HG02798 (cell line): ENCODE measurements around the gene KSR1.
A peak's percentile ranks its signal among the peaks of the same experiment; 100 is the strongest.
"Not testable (repeated sequence)": the region's sequence is repeated elsewhere in the genome, so short reads cannot be mapped to it uniquely, and the experiment has no call there.

Experiments used
- ATAC-seq: cut with Tn5 transposase; IDR thresholded peaks from one replicate; pipeline ENCODE4 v1.9.1; 2021; ENCODE audit warnings: mild to moderate bottlenecking; ENCODE audit not compliant: unreplicated experiment, poor library complexity

Gene KSR1

DNA sequence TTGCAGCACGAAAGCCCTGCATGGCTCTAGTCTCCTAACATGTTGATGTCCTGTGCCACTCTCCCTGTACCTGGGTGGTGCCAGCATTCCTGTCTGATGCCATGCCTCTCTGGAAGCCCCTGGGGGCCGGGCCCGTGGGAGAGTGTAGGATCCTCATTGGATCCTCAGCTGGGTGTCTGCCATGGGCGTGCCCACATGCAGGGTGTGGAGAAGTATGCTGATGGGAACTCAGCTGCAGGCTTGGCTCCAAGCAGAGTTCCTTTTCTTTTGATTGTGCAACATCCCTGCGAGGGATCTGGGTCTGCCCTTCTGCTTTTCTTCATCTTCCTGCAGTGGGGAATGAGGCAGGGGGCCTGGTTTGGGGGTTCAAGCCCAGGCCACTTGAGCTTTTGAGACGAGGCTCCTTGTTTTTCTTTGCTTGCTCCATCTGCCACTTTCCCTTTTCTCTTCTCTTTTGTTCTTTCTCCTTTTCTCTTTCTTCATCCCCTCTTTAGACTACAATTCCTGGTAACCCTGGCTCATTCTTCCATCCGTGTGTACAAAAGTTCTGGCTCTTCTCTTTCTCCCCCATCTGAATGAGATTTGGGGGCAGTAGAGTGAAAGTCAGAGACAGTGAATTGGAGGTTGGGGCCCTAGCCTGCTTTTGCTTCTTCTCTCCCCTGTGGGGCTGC is 32.9 kb downstream of the KSR1 start:
- no peak for ATAC-seq

DNA sequence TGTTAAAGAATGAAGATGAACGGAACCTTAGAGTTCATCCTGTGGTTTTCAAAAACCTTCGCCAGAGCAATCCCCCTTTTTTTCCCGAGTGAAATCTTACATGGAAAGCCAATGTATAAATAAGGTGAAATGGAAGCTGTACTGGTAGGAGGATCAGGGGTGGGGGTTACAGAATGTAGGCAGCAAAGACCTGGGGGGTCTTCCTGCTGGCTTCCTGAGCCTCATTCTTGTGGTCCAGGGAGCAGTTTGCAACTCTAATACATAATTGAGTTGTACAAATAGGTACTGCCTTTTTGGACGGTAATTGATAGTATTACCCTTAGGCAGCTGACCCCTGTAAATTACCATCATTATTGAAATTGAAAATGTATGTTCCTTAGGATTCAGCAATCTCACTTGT is 34.1 kb downstream of the KSR1 start:
- no peak for ATAC-seq

DNA sequence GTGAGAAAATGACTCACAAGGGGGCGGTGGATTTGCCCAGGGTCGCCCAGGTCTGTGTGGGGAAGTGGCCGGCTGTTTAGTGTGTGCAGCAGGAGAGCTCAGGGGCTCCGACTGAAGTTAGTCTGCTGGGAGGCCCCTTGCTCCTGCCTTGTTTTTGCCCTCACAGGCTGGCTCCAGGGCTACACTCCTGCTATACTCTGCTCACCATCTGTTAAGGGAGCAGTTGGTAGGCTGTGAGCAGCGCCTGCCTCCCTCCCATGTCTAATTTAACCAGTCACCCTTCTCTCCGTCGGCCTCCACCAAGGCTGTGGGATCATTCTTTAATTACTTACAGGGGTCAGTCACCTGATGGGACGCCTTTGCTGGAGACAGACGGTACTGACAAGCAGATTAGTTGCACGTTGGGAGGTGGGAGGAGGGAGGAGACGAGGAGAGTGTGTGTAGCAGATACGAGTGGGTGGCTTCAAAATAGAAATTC is 35.5 kb downstream of the KSR1 start:
- no peak for ATAC-seq

DNA sequence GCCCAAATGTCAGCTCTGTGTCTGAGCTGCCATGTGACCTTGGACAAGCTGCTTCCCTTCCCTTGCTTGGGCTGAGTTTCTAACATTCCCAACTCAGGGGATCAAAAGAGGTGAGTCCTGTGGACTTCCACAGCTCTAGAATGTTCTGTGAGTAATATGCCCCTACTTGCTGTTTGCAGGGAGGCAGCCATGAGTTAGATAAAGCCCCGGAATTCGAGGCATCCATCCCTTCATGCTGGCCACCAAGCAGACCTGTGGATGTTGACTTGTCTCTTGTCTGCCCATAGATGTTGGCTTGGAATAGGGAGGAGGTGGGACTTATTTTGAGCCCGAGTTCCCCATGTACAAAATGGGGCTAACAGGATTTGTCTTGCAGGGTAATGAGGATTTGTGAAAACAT is 36.2 kb downstream of the KSR1 start:
- ATAC-seq, result no peak

DNA sequence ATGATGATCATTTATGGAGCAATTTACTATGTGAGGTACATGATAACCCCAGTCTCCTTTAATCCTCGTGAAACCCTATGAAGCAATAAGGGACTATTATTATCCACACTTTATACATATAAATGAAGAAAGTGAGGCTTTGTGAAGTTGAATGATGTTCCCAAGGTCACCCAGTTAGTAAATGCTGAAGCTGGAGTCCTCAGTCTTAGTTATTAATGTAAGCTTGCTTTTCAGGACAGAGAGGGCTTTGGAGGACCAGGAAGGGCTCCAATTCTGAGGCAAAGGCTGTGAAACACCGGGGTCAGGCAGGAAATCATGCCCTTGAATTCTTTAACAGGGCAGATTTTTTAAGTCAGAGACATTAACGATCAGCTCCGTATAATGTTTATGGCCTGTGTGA is 36.8 kb downstream of the KSR1 start:
- ATAC-seq, result no peak

DNA sequence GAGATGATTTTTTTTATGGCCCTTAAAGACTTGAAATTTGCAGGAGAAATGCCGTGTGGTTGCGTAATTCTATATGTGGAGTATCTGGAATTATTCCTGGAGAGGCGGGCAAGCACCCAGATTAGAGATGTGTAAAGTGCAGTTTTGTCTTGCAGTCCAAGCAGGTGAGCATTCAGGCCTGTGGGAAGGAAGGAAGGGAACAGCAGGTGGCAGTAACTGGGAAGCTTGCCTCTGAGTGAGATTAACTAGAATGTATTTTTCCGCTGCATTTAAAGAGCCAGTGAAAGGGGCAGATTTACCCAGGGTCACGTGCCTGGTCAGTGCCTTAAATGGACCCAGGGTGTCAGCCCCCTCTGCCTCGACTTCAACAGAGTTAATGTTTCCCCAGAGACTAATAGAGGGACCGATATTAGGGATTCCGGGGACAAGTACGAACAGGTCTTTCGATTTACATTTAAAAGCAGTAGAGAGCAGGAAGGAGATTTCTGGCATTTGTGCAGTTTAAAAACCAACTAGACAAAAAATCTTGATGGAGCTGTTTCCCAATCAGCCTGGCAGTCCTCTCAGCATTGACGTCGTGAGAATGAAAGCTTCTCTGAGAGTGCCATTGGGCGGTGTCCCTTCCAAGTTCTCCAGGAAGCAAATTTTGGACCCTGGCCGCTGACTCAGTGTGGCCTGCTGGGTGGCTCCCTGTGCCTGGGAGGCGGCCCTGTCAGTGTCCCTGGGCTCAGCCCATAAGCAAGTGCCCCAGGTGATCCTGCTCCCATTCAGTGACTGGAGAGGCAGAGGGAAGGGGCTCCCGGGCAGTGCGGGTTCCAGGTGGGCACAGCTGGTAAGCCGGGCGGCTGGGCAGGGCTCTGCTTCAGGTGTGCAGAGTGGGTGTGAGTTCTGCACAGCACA is 38.2 kb downstream of the KSR1 start:
- ATAC-seq, result no peak

DNA sequence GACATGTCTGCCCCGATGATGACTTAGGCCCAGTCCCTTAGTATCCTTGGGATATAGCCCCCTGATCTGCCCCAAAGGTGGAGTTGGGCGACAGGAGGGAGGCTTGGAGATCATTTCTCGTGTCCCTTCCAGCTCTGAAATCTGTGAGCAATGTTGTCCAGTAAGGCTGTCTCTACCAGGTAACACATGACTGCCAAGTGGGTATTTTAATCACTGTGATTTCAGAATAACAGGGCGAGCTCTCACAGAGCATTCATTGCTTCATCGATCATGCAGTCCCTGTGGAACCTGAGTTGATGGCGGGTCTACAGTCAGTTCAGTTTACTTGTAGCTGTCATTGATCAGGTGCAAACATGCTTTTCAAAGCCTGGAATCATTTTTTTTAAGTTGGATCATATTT is 39.2 kb downstream of the KSR1 start:
- ATAC-seq, result no peak

DNA sequence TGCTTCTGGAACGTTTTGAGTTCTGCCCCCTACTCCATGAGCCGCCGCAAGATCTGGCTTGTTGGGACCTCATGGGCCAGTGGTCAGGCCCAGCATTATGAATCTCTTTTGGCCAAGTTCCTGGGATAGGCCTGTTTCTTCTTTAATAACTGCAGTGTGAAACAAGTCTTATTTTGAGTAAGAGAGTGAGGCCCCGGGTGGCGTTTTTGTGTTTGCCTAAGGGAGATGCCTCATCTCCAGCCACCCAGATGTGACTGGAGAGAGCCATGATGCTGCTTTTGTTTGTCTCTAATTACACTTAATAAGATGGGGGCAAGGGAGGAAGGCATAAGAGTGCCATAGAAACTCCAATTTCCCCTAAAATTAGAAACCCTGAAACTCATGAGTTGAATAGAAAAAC is 39.8 kb downstream of the KSR1 start:
- peak; percentile 33 for ATAC-seq

DNA sequence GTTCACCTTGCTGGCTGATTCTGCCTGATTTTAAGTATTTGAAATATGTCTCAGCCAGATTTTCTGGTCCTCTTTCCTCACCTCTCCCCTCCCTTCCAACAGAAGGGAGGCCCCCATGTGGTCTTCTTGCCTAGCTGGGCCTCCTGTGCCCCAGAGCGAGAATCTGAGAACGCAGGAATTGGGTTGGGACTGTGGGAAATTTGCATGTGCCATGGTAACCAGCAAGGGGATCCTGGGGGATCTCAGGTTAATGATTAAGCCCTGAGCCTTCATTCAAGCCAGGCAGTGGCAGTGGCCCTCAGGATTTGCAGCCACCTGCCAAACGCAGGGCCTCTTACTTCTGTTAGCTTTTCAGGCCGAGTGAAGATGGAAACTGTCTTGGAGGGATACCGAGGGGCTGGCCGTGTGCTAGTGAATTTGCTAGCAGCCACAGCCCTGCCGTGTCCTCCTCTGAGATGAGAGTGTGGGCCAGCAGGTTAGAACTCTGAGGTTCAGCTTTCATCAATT is 40.2 kb downstream of the KSR1 start:
- peak; percentile 49 for ATAC-seq

DNA sequence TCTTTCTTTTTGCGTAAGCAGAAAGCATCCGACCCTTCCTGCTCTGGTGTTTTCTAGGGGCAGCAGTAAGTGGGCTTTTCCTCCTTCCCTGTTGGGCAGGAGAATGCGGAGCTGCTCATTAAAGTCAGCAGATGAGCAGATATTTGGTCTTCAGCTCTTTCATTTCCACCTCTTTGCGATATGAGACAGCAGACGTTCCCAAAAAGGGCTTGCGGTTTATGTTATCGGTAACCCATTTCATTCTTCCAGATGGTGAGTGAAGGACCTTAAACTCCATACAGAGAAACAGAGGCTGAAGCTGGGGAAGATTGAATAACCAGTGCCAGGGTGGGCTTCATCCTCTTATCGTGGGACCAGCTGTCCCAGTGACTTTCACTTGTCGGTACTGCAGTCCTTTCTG is 40.7 kb downstream of the KSR1 start:
- ATAC-seq, result no peak

DNA sequence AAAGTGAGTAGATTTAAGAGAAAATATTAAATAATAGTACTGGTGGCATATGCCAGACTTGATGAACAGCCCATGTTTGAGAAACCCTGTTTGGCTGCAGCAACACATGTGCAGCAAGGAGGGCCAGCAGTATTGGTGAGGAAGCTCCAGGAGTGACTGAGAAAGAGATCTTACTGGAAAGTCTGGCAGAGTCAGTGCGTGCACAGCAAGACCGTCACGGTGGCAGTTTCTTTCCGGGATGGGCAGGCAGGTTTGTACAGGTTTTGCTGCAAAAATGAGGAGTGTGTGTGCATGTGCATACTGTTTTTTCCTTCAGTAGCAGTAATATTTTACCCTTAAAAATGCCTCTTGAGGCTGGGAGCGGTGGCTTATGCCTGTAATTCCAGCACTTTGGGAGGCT is 41.4 kb downstream of the KSR1 start:
- ATAC-seq, result no peak

DNA sequence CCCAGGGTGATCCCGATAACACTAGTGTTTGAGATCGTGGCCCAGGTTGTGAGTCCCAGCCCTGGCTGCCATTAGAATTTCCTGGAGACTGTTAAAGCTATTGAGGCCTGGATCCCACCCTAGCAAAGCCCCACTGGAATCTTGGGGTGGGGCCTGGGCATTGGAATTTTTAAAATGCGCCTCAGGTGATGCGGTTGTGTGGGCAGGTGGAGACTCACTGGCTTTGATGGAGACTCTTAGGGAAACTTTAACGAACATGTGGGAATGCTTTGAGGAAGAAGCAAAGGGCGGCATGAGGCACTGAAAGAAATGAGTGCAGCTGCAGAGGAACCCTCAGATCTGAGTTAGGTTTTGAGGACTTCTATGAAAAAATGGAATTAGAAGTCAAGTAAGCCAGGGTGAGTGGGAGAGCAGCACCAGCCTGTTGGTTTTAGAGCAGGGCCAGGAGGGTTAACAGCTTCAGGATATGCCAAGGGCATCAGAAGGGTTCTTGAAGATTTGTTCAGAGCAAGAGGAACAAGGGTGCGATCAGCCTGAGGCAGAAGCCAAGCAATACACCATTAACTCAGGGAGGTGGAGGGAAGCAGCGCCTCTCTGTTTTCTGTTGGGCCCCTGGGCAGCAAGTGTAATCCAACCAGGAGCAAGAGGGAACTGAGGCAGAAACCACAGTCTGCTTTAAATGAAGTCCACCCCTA is 42.5 kb downstream of the KSR1 start:
- ATAC-seq, result no peak

DNA sequence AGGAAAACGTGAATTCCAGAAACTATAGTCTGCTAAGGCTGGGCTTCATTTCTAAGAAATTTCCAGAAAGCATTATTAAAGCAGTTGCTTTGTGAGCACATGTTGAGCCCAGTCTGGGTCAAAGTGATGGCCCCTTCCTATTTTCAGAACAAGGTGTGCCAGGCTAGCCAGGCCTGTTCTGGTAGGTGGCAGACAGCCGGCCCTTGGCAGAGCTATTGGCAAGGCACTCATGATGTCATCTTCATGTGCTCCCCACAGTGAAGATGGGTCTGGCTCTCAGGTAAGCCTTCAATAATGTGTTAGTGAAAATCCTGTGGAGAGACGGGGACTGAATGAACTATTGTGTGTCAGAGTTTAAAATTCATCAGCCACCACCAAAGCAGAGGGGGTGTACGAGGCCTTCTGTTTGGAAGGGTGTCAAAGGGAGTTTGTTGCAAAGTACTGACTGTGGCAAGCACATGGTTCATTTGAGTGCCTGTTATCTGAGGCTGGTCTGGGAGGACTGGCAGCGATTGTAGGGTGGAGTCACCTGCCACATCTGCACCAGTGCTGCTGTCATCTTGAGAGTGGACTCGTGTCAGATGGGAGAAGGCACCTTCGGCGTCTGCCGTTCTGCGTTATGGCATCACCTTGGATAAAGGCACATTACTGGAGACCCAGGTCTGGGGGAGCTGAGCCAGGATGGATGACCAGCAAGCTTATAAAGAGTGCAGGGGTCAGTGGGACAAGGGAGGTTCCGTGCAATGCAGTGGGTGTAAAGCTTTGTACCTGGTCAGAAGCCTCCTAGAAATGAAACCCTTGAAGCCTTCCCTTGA is 43.4 kb downstream of the KSR1 start:
- ATAC-seq, result no peak

DNA sequence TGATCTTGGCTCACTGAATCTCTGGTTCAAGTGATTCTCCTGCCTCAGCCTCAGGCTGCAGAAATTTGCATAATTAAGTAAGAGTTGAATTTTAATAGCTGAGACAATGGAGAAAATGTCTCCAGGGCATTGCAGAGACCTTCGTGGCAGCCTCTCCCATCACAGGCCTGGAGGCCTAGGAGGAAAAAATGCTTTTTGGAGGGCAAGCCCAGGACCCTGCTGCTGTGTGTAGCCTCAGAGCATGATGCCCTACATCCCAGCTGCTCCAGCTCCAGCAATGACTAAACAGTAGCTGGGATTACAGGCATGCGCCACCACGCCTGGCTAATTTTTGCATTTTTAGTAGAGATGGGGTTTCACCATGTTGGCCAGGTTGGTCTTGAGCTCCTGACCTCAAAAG is 45.1 kb downstream of the KSR1 start:
- not testable (repeated sequence) for ATAC-seq

DNA sequence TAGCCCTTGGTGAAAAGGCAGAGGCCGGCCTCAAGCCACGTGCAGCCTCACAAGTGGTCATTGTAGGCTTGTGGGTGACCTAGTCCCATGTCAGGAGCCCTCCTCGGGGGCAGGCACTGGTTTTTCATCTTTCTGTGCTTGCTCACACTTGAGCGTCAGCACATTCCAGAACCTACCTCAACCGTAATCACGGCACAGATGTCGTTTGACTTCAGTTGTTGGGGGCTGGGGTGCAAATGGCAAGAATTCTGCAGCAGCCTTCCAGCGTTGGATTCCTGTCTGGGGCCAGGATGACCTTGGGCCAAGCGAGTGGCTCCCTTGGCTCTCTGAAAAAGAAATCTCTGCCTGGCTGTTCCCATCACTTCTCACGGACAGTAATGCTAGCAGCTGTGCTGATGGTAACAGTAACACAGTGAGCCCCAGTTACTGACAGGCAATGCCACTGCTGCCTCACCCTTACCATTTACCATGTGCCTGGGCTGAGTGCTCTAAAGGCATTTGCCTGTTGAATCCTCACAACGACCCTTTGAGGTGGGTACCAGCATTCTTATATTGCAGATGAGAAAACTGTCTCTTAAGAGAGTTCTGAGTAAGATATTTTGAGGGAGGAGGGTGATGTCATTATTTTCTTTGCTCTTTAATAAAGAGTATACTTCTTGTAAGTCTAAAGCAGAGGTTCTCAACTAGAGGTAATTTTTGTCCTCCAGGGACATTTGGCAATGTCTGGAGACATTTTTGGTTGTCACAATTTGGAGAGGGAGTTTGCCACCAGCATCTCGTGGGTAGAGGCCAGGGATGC is 46.5 kb downstream of the KSR1 start:
- ATAC-seq, result no peak

DNA sequence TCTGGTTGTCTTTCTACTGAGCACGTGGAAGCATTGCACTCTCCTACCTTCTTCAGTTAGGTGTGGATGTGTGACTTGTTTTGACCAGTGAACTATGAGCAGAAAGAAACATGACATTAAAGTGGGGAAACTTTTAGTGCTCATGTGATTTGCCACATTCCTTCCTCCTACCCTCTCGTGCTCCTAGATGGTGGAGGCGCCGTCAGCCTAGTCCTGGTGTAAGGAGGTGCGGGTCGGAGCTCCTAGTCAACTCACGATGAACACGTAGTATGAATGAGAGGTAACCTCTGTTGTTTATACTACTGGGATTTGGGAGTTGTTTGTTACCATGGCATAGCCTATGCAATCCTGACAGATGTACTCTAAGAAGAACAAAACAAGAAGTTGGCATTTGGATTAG is 47.4 kb downstream of the KSR1 start:
- ATAC-seq, result no peak

DNA sequence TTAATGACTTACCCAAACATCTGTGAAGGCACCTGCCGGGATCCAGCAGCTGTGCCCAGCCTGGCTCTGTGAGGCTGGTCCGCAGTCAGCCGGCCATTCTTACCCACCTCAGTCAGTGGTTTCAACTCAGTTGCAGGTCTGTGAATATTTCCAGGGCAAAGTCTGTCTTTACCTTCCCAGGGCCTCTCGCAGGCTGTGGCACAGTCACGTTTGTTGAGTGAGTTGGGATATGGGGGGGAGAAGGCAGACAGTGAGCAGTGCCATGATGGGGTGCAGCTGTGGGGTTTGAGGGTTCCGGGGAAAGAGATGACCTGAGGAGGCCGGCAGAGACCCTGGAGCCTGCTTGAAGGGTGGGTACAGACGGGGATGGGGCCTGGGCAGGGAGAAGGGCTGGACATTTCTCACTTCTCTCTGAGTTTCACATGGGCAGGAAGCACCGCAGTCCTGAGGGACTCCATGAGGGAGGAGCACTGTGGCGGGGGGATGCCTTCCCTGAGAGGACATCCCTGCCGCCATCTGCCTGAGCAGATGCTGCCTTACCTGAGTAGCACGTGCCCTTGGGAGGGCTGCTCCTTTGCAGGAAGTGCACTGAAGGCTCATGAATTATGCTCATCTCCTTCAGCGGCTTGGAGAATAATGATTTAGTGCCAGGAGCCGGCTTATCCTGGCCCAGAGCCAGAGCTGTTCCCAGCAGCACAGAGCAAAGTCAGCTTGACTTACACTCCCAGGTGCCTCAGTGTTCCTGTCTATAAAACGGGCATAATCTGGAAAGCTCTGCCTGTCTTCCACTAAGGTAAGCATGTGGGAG is 48.1 kb downstream of the KSR1 start:
- no peak for ATAC-seq
